Effector memory CD4-positive, alpha-beta T cell (primary cell): ENCODE data around the gene PAN2.
"Not testable (repeated sequence)": the region's sequence is repeated elsewhere in the genome, so short reads cannot be mapped to it uniquely, and the experiment has no call there.

Source experiments
- DNase-seq, 3 donors: peaks; one replicate each; pipeline ENCODE4 v3.0.0-alpha.2; 2020
- H3K27ac ChIP-seq: 2 replicates; pipeline ENCODE4 v1.7.0; 2013; ENCODE audit warnings: mild to moderate bottlenecking, low read length, moderate library complexity; ENCODE audit not compliant: insufficient read depth, poor library complexity, severe bottlenecking
- H3K27me3 ChIP-seq: replicated peaks from 2 replicates; pipeline ENCODE4 v1.7.0; 2013; ENCODE audit warnings: mild to moderate bottlenecking, low read length; ENCODE audit not compliant: insufficient read depth, control insufficient read depth, poor library complexity, severe bottlenecking
- H3K36me3 ChIP-seq: 2 replicates; pipeline ENCODE4 v1.7.0; 2013; ENCODE audit warnings: mild to moderate bottlenecking, low read length, moderate library complexity; ENCODE audit not compliant: control insufficient read depth, insufficient read depth
- H3K4me1 ChIP-seq: 2 replicates; pipeline ENCODE4 v1.7.0; 2013; ENCODE audit warnings: low read length, mild to moderate bottlenecking; ENCODE audit not compliant: control insufficient read depth, insufficient read depth, poor library complexity, severe bottlenecking
- H3K4me3 ChIP-seq: 2 replicates; pipeline ENCODE4 v1.7.0; 2013; ENCODE audit warnings: low read length, low read depth, mild to moderate bottlenecking; ENCODE audit not compliant: insufficient read depth, poor library complexity, severe bottlenecking
- H3K9me3 ChIP-seq: 2 replicates; pipeline ENCODE4 v1.7.0; 2013; ENCODE audit warnings: mild to moderate bottlenecking, low read length, moderate library complexity; ENCODE audit not compliant: control insufficient read depth

The PAN2 gene

DNA sequence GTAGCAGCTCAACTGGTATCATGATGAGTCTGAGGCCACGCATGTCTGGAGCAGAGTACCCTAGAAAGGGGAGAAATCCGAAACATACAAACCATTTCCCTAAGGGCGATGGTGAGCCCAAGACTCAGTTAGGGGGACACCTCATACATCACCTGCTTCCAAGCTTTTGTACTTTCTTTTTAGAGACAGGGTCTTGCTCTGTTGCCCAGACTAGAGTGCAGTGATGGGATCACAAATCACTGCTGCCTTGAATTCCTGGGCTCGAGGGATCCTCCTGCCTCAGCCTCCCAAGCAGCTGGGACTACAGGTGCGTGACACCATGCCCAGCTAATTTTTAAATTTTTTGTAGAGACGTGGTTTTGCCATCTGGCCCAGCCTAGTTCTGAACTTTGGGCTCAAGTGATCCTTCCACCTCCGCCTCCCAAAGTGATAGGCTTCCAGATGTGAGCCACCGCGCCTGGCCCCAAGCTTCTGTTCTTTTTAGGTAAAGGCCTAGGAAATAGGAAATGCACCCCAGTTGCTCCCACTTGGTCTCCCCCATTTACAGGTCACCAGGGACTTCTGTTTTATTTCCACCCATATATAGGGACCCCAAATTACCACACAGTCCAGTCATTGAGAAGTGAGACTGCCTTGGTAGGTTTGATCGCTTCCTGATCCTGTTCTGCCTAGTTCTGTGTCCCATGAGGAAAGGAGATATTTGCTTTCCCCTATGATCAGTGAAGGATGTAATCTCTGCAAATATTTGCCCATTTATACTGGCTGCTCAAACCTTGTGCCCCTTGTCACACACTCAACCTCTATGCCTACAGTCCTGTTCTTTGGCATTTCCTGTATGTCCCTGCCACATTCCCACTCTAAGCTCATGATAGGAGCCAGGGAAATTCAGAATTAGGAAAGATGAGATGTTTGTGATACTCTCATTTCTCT lies 28.6 kb upstream of the PAN2 start, which contains the start of gene APOF:
APOF (minus strand) TSS at position 728 of the 930 bp plus-strand sequence; CDS start at position 616, 112 bp downstream.
- peaks cover 12% of the 10 kb centered on the region for H3K4me1 ChIP-seq
- H3K27ac ChIP-seq: no peak within 1 kb of the TSS
- DNase-seq: no peak
- no peaks in the 10 kb centered on the region for H3K9me3 ChIP-seq
- no peak within 1 kb of the TSS for H3K4me3 ChIP-seq
- H3K36me3 ChIP-seq: no peaks in the 10 kb centered on the region
- H3K27me3 ChIP-seq: no peaks in the 10 kb centered on the region

DNA sequence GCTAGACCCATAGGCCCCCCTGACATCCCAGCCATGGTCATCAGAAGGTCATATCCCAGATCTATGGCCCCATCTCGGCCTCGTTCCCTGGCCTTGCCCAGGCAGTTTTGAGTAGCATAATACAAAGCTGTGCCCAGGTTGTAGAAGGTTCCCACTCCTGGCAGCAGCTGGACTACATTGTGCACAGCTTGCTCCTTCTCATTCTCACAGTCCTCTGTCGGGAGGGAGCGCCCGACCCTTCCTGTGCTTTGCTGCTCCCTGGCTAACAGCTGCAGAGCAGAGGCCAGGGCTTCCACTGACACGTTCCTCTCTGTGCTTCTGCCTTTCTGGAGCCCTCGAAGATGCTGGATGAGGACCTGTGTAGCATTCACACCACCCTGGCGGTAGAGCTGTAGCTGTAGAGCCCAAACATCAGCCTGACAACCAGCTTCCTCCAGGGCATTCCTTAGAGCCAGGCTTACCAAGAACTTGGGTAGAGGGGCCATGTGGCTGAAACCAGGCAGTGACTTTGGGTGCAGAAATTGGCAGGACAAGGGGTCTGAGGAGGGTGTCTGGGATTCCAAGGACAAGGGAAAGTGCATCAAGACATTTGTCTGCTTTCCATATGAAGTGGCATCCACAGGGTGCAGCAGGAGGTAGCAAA lies 27.8 kb upstream of the PAN2 start:
- H3K4me3 ChIP-seq: no peak overlapping the region
- H3K27me3 ChIP-seq: no peaks in the 10 kb centered on the region
- H3K36me3 ChIP-seq: no peaks in the 10 kb centered on the region
- no peak overlapping the region for H3K27ac ChIP-seq
- H3K4me1 ChIP-seq: peaks cover 12% of the 10 kb centered on the region
- DNase-seq: no peak
- H3K9me3 ChIP-seq: no peaks in the 10 kb centered on the region

DNA sequence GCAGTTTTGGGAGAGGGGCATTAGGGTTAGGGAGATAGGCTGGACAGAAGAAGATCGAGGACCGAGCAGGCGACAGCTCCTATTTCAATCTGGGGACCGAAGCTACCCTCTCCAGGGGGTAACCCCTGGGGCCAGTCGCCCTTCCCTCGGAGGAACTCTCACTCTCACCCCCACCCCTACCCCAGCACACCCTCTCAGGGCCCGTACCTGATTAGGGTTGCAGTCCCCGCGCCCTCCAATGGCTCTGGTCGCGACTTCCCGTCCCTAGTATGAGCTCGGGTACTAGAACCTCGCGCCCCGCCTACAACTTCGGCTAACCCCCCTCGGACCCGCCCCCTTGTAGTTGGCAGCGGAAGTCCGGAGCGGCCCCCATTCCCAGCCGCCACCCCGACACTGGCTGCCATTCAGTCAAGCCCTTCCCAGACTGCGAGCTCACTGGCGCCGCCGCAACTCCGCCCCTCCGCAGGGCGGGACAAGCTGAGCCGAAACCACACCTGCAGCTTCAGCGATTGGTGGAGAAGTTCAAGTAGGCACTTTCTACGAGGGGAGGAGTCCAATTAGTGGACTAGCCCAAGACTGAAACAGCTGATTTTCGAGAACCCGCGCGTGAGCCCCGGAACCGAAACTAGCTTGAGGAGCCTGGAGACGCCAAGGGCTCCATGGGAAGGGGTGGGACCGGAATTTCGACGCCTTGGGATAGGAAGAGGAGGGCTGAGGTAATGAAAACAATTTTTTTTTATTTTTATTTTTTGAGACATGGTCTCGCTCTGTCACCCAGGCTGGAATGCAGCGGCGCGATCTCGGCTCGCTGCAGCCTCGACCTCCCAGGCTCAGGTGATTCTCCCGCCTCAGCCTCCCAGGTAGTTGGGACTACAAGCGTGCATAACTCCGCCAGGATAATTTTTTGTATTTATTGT lies 26.3 kb upstream of the PAN2 start, which contains the start of gene STAT2:
STAT2 (minus strand) TSS at position 257 of the 917 bp plus-strand sequence. CDS start 3,536 bp downstream, outside the sequence.
- Histone ChIP-seq H3K4me1 (peaks cover 12% of the 10 kb centered on the region), H3K27ac (peak within 1 kb of the TSS; percentile 81), H3K27me3 (no peaks in the 10 kb centered on the region), H3K9me3 (no peaks in the 10 kb centered on the region), H3K4me3 (peak within 1 kb of the TSS; percentile 77), H3K36me3 (peaks cover 13% of the 10 kb centered on the region)
- DNase-seq: peak; percentile 99 to 100 (median 99)

DNA sequence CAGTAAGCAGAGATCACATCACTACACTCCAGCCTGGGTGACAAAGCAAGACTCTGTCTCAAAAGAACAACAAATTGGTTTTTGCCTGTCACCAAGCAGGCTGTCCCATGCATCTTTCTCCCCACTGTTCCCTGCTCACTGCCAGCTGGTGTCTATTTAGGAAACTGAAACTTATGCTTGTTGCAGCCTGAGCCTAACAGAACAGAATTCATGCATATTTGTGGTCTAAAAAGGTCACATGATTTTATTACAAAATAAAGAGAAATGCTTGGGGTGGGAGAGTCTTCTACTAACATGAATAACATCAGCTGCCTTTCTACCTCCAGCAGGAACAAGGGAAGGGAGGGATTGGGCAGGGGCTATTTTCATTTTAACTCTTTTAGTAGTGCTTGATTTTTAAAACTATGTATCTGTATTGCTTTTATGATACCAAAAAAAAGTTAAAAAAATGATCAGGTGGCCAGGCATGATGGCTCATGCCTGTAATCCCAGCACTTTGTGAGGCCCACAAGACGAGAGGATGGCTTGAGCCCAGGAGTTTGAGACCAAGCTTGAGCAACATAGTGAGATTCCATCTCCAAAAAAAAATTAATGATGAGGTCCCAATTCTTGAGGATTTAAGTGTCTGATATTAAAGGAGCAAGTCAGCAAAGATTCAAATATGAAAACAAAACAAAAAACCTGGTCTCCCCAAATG lies 25.2 kb upstream of the PAN2 start:
- peak overlapping the region; percentile 77 for H3K4me3 ChIP-seq
- peaks cover 12% of the 10 kb centered on the region for H3K4me1 ChIP-seq
- H3K27ac ChIP-seq: peak overlapping the region; percentile 81
- no peaks in the 10 kb centered on the region for H3K9me3 ChIP-seq
- peaks cover 24% of the 10 kb centered on the region for H3K36me3 ChIP-seq
- H3K27me3 ChIP-seq: no peaks in the 10 kb centered on the region
- DNase-seq: no peak

DNA sequence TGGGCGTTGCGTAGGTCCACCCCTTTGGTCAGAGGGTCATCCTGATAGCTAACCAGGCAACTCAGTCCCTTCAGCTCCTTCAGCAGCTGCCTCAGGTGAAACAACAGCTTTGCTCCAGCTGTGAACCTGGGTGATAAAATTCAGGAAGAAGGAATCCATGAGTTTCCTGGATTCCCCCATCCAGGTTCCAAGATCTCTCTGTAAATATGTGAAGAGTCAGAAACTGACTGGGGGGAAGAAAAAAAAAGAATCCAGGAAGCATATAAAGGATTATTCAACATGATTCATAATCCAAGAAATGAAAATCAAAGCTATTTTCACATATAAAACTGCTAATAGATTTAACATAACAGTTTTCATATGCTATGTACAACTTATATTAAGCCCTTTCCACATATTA lies 17.5 kb upstream of the PAN2 start:
- Histone ChIP-seq H3K9me3 (no peaks in the 10 kb centered on the region), H3K36me3 (peaks cover 81% of the 10 kb centered on the region), H3K27me3 (no peaks in the 10 kb centered on the region), H3K4me1 (no peaks in the 10 kb centered on the region), H3K27ac (no peak overlapping the region), H3K4me3 (no peak overlapping the region)
- DNase-seq: no peak

DNA sequence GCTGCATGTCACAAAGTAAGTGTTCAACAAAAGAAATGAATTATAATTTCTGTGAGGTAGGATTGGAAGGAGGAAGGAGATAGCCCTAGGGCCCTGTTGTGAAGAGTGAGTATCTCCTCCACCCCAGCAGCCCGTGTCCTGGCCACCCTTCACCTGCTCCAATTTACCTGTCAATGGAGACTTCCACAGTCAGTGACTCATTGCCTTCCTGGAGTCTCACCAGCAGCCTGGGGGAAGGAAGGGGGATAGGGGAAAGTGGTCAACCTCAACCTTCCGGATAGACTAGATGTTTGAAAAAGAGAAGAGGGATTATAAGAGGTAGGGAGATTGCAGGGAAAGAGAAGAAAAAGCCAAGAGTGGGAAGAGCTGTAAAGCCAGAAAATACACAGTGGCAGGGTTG lies 16.9 kb upstream of the PAN2 start:
- no peaks in the 10 kb centered on the region for H3K4me1 ChIP-seq
- H3K4me3 ChIP-seq: no peak overlapping the region
- no peak overlapping the region for H3K27ac ChIP-seq
- DNase-seq: no peak
- peaks cover 81% of the 10 kb centered on the region for H3K36me3 ChIP-seq
- H3K27me3 ChIP-seq: no peaks in the 10 kb centered on the region
- no peaks in the 10 kb centered on the region for H3K9me3 ChIP-seq

DNA sequence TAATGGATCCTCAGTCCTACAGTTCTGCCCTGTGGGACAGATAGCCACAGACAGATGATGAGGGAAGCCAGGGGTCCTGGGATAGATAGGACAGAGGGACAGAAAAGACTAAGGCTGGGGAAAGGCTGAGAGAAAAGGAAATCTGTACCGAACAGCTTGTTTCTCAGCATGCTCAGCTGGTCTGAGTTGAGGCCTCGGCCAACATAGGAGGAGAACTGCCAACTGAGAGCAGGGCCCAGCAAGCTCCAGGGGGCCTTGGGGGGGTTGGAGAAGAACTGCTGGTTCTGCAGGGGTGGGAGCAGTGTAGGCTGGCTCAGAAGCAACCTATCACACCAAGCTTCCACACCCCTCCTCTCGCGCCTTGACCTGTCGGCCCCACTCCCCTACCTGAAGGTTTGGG lies 15.0 kb upstream of the PAN2 start:
- H3K4me3 ChIP-seq: no peak overlapping the region
- H3K4me1 ChIP-seq: no peaks in the 10 kb centered on the region
- no peak overlapping the region for H3K27ac ChIP-seq
- DNase-seq: no peak
- H3K36me3 ChIP-seq: peaks cover 68% of the 10 kb centered on the region
- no peaks in the 10 kb centered on the region for H3K27me3 ChIP-seq
- no peaks in the 10 kb centered on the region for H3K9me3 ChIP-seq

DNA sequence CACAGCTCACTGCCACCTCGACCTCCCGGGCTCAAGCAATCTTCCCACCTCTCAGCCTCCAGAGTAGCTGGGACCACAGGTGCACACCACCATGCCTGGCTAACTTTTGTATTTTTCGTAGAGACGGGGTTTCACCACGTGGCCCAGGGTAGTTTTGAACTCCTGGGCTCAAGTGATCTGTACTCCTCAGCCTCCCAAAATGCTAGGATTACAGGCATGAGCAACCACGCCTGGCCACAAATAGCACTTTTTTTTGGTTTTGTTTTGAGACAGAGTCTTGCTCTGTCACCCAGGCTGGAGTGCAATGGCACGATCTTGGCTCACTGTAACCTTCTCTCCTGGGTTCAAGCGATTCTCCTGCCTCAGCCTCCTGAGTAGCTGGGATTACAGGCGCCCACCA lies 13.5 kb upstream of the PAN2 start:
- not testable (repeated sequence) for H3K27me3 ChIP-seq, H3K27ac ChIP-seq
- H3K36me3 ChIP-seq: peaks cover 78% of the 10 kb centered on the region

DNA sequence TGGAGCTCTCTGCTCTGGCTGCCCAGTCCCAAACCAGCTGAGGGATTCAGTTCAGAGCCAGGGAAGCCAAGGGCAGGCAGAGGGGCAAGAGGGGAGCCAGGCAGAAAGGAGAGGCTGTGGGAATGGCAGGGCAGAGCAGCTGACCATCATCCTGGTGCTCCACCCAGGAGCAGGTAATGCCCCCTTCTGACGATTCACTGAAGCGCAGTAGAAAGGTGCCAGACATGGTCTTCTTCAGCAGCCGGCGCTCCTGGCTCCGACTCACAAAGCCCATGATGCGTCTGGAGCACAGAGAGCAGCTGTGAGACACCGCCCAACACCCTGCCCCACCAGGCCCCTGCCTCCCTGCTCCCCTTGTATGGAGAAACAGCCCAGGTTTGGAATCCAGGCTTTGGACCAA lies 12.9 kb upstream of the PAN2 start:
- Histone ChIP-seq H3K27me3 (no peaks in the 10 kb centered on the region), H3K27ac (no peak overlapping the region), H3K36me3 (peaks cover 78% of the 10 kb centered on the region), H3K4me3 (no peak overlapping the region), H3K4me1 (no peaks in the 10 kb centered on the region), H3K9me3 (no peaks in the 10 kb centered on the region)
- no peak for DNase-seq

More for the DNA sequence above, 13.5 kb upstream of the PAN2 start:
- H3K4me3 ChIP-seq, DNase-seq, H3K4me1 ChIP-seq, H3K9me3 ChIP-seq: not testable (repeated sequence)
